Endothelial cell of coronary artery (primary cell): ENCODE results near the gene CYFIP2. TPM values are rescaled to one million over a fixed set of nuclear protein-coding genes. Genes with fewer than 3 reads are reported as not detected.

Experiments used
- total RNA-seq: library from RNA; depleted of rRNA; stranded (reverse); fragments of >200 nt; gene quantifications from 2 replicates; pipeline ENCODE4 v1.2.3, GENCODE V29; 2014

CYFIP2 gene
- total RNA-seq = 15.5 and 18.8 TPM in 2 replicates

DNA sequence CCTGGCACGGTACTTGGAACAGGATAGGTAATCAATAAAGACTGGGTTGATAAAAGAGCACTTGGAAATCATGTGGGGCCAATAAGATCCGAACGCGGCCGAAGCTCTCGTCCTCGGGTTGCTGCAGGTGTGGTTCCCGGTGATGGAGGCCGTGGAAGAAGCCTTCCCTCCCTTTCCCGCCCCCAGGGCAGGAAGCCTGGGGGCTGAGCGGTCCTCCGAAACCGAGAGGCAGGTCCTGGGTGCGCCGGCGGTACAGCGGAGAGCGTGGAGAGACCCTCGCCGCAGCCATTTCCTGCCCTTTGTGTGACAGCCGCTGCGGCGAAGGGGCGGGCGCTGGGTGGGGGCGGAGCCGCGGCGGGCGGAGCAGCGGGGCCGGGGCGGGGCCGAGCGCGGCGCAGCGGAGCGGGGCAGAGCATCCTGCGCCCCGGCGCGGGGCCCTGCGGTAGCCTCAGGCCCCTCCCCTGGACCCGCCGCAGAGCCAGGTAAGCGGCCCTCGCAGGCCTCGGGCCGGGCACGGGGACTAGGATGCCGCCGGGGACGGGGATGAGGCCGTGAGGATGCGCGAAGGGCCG is at the start of gene CYFIP2:
Gene CYFIP2, plus strand, starts transcription at position 410 of the 572 bp plus-strand sequence. CDS start 19,239 bp downstream, outside the sequence.

Other genes starting within 250 kb of the CYFIP2 start
- not detected in 2 replicates for gene HAVCR1, start 207.0 kb upstream of the CYFIP2 start, total RNA-seq
- 0.19 TPM in 1 of 2 replicates, not detected in the other for gene HAVCR2, start 157.1 kb upstream of the CYFIP2 start, total RNA-seq
- gene MED7, start 123.3 kb upstream of the CYFIP2 start, total RNA-seq = 6.1 and 6.7 TPM in 2 replicates
- not detected in 2 replicates for gene GARIN3, start 99.9 kb upstream of the CYFIP2 start, total RNA-seq
- not detected in 2 replicates for gene ITK, start 85.3 kb upstream of the CYFIP2 start, total RNA-seq
- not detected in 2 replicates for gene NIPAL4, start 194.1 kb downstream of the CYFIP2 start, total RNA-seq